Right atrium auricular region (tissue), 2 donors: ENCODE results near the gene EIPR1. TPM values are rescaled to one million over a fixed set of nuclear protein-coding genes. Genes with fewer than 3 reads are reported as not detected.

Experiments used
- DNase-seq: peaks from one replicate; pipeline ENCODE4 v3.0.0-alpha.2; 2019; ENCODE audit warnings: low spot score
- H3K27ac ChIP-seq, 2 donors: fragments of 200-600 bp; sonication (generic); 1 replicate in 1 of 2; 2 replicates in 1 of 2; pipeline ENCODE4 v1.5.1; 2016 to 2019
- H3K27me3 ChIP-seq, 2 donors: fragments of 200-600 bp; sonication (generic); one replicate each; pipeline versions ENCODE4 v1.5.1 to v1.6.0; 2017 to 2019
- H3K36me3 ChIP-seq: fragments of 200-600 bp; sonication (generic); one replicate; pipeline ENCODE4 v1.5.1; 2016
- H3K4me1 ChIP-seq, 2 donors: fragments of 200-600 bp; sonication (generic); one replicate each; pipeline versions ENCODE4 v1.5.1 to v1.6.0; 2017 to 2019
- H3K4me3 ChIP-seq, 2 donors: fragments of 200-600 bp; sonication (generic); 1 replicate in 1 of 2; 2 replicates in 1 of 2; pipeline ENCODE4 v1.5.1; 2017 to 2019; ENCODE audit warnings: mild to moderate bottlenecking in 1 of 2, moderate library complexity in 1 of 2
- H3K9me3 ChIP-seq, 2 donors: fragments of 200-600 bp; sonication (generic); one replicate each; pipeline ENCODE4 v1.5.1; 2019
- total RNA-seq, 2 donors: library from RNA; depleted of rRNA; stranded (reverse); fragments of >200 nt; gene quantifications; one replicate each; pipeline ENCODE4 v1.1.0, GENCODE V29; 2016
- TF ChIP-seq, protein P1 (sequence below), 2 donors: fragments of 200-600 bp; sonication (generic); IDR thresholded peaks; one replicate each; pipeline ENCODE4 v1.5.1; 2019; ENCODE audit warnings: antibody characterized with exemption in 2 of 2

Gene EIPR1
- total RNA-seq, 2 donors from 2014 or later = 13.2 to 13.6 TPM

DNA sequence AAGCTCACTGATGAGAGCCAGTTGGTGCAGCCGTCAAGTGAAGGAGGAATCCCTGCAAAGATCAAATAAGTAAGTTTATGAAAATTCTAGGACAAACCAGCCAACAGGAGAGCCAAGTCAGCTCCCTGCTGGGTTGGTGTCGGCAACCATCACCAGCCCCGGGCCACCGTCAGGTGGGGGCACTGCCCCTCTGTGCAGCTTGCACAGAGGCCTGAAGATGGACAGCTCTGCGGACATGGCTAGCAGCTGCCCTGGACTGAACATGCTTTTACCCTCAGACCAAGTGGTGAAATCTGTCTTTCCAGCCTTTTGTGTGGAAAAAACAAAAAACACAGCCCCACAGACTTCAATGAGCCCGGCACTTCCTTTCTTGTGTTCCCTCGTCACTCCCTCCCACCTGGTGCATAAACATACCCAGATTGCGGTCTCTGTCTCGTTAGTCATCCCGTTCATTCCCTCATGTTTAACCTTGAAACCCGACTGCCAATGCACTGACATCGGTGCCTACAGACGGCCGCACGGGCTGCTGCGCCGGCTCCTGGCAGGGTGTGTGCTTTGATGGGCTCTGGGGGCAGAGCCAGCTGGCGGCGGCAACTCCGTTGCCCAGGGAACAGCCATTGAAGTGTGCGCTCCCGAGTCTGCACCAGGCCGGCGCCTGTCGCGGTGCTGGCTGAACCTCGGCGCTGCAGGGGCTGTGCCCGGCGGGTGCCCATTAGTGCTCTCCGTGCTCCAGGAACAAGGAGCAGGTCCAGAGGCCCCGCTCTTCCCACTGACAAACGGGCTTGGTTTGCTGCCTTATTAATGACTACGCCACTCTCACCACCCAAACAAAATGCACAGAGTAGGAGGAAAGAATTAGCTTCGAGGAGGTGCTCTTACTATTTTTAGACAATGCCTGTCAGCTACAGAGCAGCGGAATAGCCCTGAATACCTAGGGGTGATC, 95.3 kb downstream of the EIPR1 start:
- no peaks in the 10 kb centered on the region for H3K36me3 ChIP-seq
- peaks cover 0 to 6% of the 10 kb centered on the region in 2 donors for H3K4me1 ChIP-seq
- no peak for DNase-seq
- H3K27ac ChIP-seq = peak overlapping the region in 1 of 2 donors; percentile 59
- no peak overlapping the region for H3K4me3 ChIP-seq
- no peaks in the 10 kb centered on the region for H3K27me3 ChIP-seq
- TF ChIP-seq, protein P1, sequence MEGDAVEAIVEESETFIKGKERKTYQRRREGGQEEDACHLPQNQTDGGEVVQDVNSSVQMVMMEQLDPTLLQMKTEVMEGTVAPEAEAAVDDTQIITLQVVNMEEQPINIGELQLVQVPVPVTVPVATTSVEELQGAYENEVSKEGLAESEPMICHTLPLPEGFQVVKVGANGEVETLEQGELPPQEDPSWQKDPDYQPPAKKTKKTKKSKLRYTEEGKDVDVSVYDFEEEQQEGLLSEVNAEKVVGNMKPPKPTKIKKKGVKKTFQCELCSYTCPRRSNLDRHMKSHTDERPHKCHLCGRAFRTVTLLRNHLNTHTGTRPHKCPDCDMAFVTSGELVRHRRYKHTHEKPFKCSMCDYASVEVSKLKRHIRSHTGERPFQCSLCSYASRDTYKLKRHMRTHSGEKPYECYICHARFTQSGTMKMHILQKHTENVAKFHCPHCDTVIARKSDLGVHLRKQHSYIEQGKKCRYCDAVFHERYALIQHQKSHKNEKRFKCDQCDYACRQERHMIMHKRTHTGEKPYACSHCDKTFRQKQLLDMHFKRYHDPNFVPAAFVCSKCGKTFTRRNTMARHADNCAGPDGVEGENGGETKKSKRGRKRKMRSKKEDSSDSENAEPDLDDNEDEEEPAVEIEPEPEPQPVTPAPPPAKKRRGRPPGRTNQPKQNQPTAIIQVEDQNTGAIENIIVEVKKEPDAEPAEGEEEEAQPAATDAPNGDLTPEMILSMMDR (IDR thresholded peaks at IDR 0.05) = no peak
- H3K9me3 ChIP-seq = no peaks in the 10 kb centered on the region

DNA sequence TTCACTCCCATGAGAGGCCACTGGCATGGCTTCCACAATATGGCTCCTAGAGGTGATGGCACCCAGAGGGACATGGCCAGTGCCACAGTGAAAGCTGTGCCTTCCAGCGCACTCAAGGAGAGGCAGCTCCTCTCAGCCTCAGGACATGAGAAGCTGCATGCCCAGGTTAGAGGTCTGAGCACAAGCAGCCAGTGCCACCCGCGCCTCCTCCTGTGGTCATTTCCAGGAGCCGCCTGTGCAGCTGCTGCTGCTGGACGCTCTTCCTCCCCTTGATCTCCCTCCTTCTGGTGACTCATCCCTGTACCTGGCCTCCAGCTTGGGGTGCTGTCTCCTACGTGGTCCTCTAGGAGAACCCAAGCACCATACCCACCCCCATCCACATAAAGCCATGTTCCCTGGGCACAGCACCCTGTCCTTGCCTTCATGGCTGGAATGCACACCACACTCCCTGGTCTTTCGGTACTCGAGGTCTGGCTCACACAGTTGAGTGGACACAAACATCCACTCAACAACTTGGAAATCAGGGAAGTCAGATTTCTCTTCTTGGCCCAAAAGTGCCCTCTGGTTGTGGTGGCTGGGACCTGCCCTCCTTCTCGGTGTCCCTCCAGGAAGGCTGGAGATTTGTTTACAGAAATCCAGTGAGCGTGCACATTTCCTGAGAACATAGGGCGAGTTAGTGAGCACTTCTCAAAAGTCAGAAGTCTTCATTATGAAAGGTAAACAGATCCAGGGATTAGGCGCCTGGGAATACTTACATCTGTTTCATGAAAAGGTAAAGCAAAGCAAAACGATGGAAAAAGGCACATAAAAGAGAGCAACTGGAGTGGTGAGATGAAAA, 96.7 kb downstream of the EIPR1 start:
- H3K9me3 ChIP-seq = no peaks in the 10 kb centered on the region
- TF ChIP-seq, protein P1 (IDR thresholded peaks at IDR 0.05) = no peak
- no peak overlapping the region for H3K4me3 ChIP-seq
- H3K27ac ChIP-seq = no peak overlapping the region
- no peak for DNase-seq
- no peaks in the 10 kb centered on the region for H3K36me3 ChIP-seq
- no peaks in the 10 kb centered on the region for H3K27me3 ChIP-seq
- peaks cover 0 to 6% of the 10 kb centered on the region in 2 donors for H3K4me1 ChIP-seq

- Histone ChIP-seq H3K4me1 (peaks cover 0 to 6% of the 10 kb centered on the region in 2 donors), H3K27ac (no peak overlapping the region), H3K4me3 (no peak overlapping the region), H3K27me3 (no peaks in the 10 kb centered on the region), H3K36me3 (no peaks in the 10 kb centered on the region), H3K9me3 (peaks cover 0 to 5% of the 10 kb centered on the region in 2 donors)
- TF ChIP-seq, protein P1 (IDR thresholded peaks at IDR 0.05) = no peak
- DNase-seq = no peak
Observed at GRCh38 chr2:3280197-3280596, 97.4 kb downstream of the EIPR1 start.

- H3K4me3 ChIP-seq = no peak overlapping the region
- H3K4me1 ChIP-seq = peaks cover 0 to 6% of the 10 kb centered on the region in 2 donors
- no peak overlapping the region for H3K27ac ChIP-seq
- H3K9me3 ChIP-seq = peaks cover 0 to 7% of the 10 kb centered on the region in 2 donors
- TF ChIP-seq, protein P1 (IDR thresholded peaks at IDR 0.05) = no peak
- DNase-seq = no peak
- H3K27me3 ChIP-seq = no peaks in the 10 kb centered on the region
- no peaks in the 10 kb centered on the region for H3K36me3 ChIP-seq
Observed at GRCh38 chr2:3279236-3279960, 98.2 kb downstream of the EIPR1 start.

GRCh38 chr2:3278521-3279218, 98.9 kb downstream of the EIPR1 start:
- no peaks in the 10 kb centered on the region for H3K36me3 ChIP-seq
- H3K9me3 ChIP-seq = peaks cover 0 to 7% of the 10 kb centered on the region in 2 donors
- no peak for DNase-seq
- TF ChIP-seq, protein P1 (IDR thresholded peaks at IDR 0.05) = no peak
- H3K27me3 ChIP-seq = no peaks in the 10 kb centered on the region
- H3K27ac ChIP-seq = no peak overlapping the region
- H3K4me3 ChIP-seq = no peak overlapping the region
- peaks cover 0 to 6% of the 10 kb centered on the region in 2 donors for H3K4me1 ChIP-seq
